GM13977 (cell line): ENCODE results near the gene SRSF1.

Experiments used
- DNase-seq: peaks from one replicate; pipeline ENCODE4 v3.0.0; 2012; ENCODE audit warnings: low spot score
- in situ Hi-C: fragments of 300-500 bp; cut with MboI; formaldehyde crosslinking; loops from one replicate; pipeline ENCODE4 v1.12.0; 2022; ENCODE audit warnings: low sequenced_read_pairs, low pct_unique_long_range_greater_than_20kb, mixed read lengths, inconsistent platforms; ENCODE audit not compliant: unreplicated experiment
- TF ChIP-seq, protein P1 (sequence below): IDR thresholded peaks from 2 replicates; pipeline ENCODE4 v1.5.1; 2012; ENCODE audit warnings: mild to moderate bottlenecking, control low read depth; ENCODE audit not compliant: insufficient read depth; ENCODE audit errors: extremely low read depth, missing control alignments

The SRSF1 gene

DNA sequence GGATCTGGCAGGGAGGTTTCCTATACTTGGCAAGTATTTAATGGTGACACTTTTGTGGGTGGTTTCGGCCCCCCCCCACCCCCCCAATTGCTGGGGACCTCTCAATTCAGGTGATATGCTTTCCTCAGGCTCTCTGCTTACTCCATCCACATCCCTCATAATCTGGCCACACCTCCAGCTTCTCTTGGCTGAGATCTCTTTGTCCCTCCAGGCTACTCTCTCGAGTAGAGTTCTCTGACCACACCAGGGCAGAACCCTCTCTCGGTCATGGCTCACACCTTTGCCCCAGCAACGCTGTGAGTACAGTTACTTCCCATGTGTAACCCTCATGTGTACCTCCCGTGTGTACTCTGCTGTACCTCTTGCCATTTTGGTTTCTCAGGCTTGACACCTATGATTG, 34.1 kb upstream of the SRSF1 start:
- in situ Hi-C loops = no loop called here
- TF ChIP-seq, protein P1, sequence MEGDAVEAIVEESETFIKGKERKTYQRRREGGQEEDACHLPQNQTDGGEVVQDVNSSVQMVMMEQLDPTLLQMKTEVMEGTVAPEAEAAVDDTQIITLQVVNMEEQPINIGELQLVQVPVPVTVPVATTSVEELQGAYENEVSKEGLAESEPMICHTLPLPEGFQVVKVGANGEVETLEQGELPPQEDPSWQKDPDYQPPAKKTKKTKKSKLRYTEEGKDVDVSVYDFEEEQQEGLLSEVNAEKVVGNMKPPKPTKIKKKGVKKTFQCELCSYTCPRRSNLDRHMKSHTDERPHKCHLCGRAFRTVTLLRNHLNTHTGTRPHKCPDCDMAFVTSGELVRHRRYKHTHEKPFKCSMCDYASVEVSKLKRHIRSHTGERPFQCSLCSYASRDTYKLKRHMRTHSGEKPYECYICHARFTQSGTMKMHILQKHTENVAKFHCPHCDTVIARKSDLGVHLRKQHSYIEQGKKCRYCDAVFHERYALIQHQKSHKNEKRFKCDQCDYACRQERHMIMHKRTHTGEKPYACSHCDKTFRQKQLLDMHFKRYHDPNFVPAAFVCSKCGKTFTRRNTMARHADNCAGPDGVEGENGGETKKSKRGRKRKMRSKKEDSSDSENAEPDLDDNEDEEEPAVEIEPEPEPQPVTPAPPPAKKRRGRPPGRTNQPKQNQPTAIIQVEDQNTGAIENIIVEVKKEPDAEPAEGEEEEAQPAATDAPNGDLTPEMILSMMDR = no peak
- DNase-seq = no peak

DNA sequence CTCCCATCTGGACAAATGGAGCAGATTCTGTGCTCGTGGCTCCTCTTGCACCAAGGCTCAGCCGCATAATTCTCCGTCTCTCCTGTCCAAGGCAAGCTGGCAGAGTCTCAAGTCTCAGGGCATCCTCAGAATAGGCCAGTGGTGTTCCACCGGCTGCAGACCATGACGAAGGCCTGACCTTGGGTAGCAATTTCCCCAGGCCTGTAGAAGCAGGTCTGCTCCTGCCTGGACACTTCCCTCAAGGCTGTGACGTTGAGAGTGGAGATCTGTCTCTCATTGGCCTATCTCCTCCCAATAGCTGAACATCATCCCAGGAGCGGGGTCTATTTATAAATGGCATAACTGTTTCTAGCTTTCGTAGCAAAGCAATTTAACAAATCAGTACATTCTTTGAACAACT, 33.3 kb upstream of the SRSF1 start:
- TF ChIP-seq, protein P1 = no peak
- DNase-seq = no peak
- in situ Hi-C loops = no loop called here

DNA sequence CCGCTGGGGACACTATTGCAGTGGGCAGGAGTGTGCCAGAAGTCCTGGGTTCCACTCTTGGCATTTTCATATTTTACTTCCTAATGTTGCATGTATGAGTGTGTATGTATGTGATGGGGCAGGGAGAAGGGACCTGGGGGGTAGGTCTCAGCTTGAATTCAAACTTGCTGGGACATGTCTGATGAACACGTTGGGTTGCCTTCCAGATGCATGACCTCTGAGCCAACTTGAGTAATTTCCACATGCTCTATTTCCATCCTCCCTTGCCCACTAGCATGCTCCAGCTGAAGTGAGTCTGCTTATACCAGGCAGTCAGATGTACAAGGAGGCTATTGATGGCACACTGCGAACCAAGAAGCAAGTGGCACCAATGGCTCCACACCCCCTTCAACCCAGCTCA, 32.9 kb upstream of the SRSF1 start:
- in situ Hi-C loops = no loop called here
- TF ChIP-seq, protein P1 = no peak

GRCh38 chr17:58032691-58033415, 25.8 kb upstream of the SRSF1 start:
- TF ChIP-seq, protein P1 = no peak
- no peak for DNase-seq
- in situ Hi-C loops = no loop called here

More for the DNA sequence above, 32.9 kb upstream of the SRSF1 start:
- no peak for DNase-seq

DNA sequence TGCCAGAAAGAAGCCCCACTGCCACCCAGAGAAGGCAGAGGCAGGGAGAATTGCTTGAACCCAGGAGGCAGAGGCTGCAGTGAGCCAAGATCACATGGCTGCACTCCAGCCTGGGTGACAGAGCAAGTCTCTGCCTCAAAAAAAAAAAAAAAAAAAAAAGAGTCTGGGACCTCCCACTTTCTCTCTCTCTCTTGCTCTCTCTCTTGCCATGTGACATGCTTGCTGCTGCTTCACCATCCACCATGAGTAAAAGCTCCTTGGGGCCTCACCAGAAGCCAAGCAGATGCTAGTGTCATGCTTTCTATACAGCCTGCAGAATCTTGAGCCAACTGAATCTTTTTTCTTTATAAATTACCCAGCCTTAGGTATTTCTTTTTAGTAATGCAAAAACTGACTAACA, 21.5 kb upstream of the SRSF1 start:
- in situ Hi-C loops = no loop called here
- TF ChIP-seq, protein P1 = no peak

DNA sequence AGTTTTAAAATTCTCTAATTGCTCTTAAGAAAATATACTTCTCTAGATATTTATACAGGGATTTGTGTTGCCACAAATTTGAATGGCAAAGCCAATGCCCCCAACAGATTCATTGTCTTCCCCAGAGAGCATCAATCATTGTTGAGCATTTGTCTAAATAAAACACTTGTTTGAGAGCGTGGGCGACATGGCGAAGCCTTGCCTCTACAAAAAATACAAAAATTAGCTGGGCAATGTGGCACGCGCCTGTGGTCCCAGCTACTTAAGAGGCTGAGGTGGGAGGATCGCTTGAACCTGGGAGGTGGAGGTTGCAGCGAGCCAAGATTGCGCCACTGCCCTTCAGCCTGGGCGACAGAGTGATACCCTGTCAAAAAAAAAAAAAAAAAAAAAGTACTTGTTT, 13.4 kb upstream of the SRSF1 start:
- no peak for DNase-seq
- TF ChIP-seq, protein P1 = no peak
- in situ Hi-C loops = loop anchor here (5.0 kb wide), 1 partner anchor 52 kb away; no protein-coding TSS in a partner anchor

More for the DNA sequence above, 21.5 kb upstream of the SRSF1 start:
- DNase-seq = no peak
